HepG2 (cell line): ENCODE data around the gene SYNGR2. TPM values are rescaled to one million over a fixed set of nuclear protein-coding genes. Genes with fewer than 3 reads are reported as not detected.

Experiments
- ADNP ChIP-seq: sonication (generic); formaldehyde crosslinking; IDR thresholded peaks from 2 replicates; pipeline ENCODE4 v1.4.0; 2020; ENCODE audit warnings: missing genetic modification reagents
- AKAP8 ChIP-seq: sonication (generic); formaldehyde crosslinking; IDR thresholded peaks from 2 replicates; pipeline ENCODE4 v1.5.1; 2020; ENCODE audit warnings: mild to moderate bottlenecking, missing genetic modification reagents
- HDAC1 ChIP-seq: sonication (generic); formaldehyde crosslinking; IDR thresholded peaks from 2 replicates; pipeline ENCODE4 v1.5.1; 2020; ENCODE audit warnings: mild to moderate bottlenecking, missing genetic modification reagents
- HMGXB4 ChIP-seq, 2 experiments: sonication (generic) in 1 of 2; formaldehyde crosslinking in 1 of 2; IDR thresholded peaks; 2 replicates each; pipeline versions ENCODE4 v1.4.0 to v1.6.1; 2018 to 2020; ENCODE audit warnings: missing genetic modification reagents in 2 of 2, borderline replicate concordance in 1 of 2, low read depth in 1 of 2, mild to moderate bottlenecking in 1 of 2, missing biosample characterization in 1 of 2
- KAT2B ChIP-seq: fragments of 150-350 bp; IDR thresholded peaks from 2 replicates; pipeline ENCODE4 v1.6.1; 2014; ENCODE audit warnings: low read depth, low read length, borderline replicate concordance
- MIER3 ChIP-seq: IDR thresholded peaks from 2 replicates; pipeline ENCODE4 v1.6.1; 2016; ENCODE audit warnings: missing compliant biosample characterization, borderline replicate concordance
- RORA ChIP-seq: sonication (generic); formaldehyde crosslinking; IDR thresholded peaks from 2 replicates; pipeline ENCODE4 v1.5.0; 2020; ENCODE audit warnings: mild to moderate bottlenecking, missing genetic modification reagents, moderate library complexity
- SNAPC4 ChIP-seq: sonication (generic); formaldehyde crosslinking; IDR thresholded peaks from 2 replicates; pipeline ENCODE4 v1.4.0; 2020; ENCODE audit warnings: mild to moderate bottlenecking, missing genetic modification reagents
- ZNF138 ChIP-seq: sonication (generic); formaldehyde crosslinking; IDR thresholded peaks from 2 replicates; pipeline ENCODE4 v1.5.0; 2020; ENCODE audit warnings: mild to moderate bottlenecking, low read depth, missing genetic modification reagents
- ZNF317 ChIP-seq: sonication (generic); formaldehyde crosslinking; IDR thresholded peaks from 2 replicates; pipeline ENCODE4 v1.5.0; 2020; ENCODE audit warnings: mild to moderate bottlenecking, missing genetic modification reagents
- ZNF326 ChIP-seq: sonication (generic); formaldehyde crosslinking; IDR thresholded peaks from 2 replicates; pipeline ENCODE4 v1.4.0; 2020; ENCODE audit warnings: missing genetic modification reagents, borderline replicate concordance
- ZNF333 ChIP-seq: sonication (generic); formaldehyde crosslinking; IDR thresholded peaks from 2 replicates; pipeline ENCODE4 v1.4.0; 2020; ENCODE audit warnings: mild to moderate bottlenecking, missing genetic modification reagents, borderline replicate concordance
- polyA plus RNA-seq, 8 experiments: library from polyadenylated mRNA; depleted of rRNA in 3 of 8; stranded (reverse) in 7 of 8; unstranded in 1 of 8; fragments of >200 nt; fragmentation: Illumina TruSeq in 4 of 8; extraction: Trizol in 4 of 8; gene quantifications; 2 replicates each; pipeline versions ENCODE4 v1.2.1 to v1.2.3, GENCODE V29; 2011 to 2016; ENCODE audit warnings: low read depth in 4 of 8, missing spikeins in 1 of 8, mixed read lengths in 1 of 8; ENCODE audit not compliant: insufficient read depth in 1 of 8
- total RNA-seq, 5 experiments: library from RNA; depleted of rRNA; stranded (reverse); fragments of >200 nt; fragmentation: Illumina TruSeq; extraction: Trizol; gene quantifications; 2 replicates each; pipeline ENCODE4 v1.2.3, GENCODE V29; 2016; ENCODE audit warnings: low read depth in 1 of 5
- TF ChIP-seq, protein P1 (sequence below), 2 experiments: fragments of 450-650 bp in 1 of 2; sonication (generic) in 1 of 2; formaldehyde crosslinking; IDR thresholded peaks; 2 replicates each; pipeline versions ENCODE4 v1.5.0 to v1.8.0; 2020 to 2022; ENCODE audit warnings: mild to moderate bottlenecking in 1 of 2, missing genetic modification reagents in 1 of 2
- TF ChIP-seq, protein P2 (sequence below): sonication (generic); formaldehyde crosslinking; IDR thresholded peaks from 2 replicates; pipeline ENCODE4 v1.4.0; 2020; ENCODE audit warnings: missing genetic modification reagents, borderline replicate concordance

The SYNGR2 gene
- total and polyA plus RNA-seq, 2 of the 13 experiments (the other 11 are each of a cell fraction or from before 2014, with no cell fraction given), result 46.7 to 170 TPM

DNA sequence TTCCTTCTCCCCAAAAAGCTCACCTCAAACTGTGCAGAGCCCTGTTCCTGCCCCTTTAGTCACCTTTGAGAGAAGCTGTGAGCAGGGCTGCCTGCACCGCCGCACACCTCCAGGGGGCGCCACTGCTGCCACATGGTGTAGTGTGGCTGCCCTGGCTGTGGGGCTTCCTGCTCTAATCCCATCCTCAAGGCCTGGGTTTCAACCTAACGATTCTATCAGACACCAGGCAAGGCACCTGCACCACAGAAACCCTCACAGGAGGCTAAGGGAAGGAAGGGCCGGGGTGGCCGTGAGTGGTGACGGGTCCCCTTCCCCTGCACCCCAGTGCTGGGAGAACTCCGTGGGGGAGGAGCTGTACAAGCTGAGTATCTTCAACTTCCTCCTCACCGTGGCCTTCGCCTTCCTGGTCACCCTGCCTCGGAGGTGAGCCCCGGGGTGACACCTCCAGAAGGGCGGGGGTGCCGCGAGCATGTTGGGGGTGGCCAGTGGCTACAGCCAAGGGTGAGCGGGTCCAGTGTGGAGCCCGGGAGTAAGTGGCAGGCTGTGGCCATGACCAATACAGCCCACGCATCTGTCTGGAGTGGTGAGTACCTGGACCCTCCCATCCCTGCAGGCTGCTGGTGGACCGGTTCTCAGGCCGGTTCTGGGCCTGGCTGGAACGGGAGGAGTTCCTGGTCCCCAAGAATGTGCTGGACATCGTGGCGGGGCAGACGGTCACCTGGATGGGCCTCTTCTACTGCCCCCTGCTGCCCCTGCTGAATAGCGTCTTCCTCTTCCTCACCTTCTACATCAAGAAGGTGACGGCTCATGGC lies 30.8 kb upstream of the SYNGR2 start (continued):
- TF ChIP-seq, protein P1, sequence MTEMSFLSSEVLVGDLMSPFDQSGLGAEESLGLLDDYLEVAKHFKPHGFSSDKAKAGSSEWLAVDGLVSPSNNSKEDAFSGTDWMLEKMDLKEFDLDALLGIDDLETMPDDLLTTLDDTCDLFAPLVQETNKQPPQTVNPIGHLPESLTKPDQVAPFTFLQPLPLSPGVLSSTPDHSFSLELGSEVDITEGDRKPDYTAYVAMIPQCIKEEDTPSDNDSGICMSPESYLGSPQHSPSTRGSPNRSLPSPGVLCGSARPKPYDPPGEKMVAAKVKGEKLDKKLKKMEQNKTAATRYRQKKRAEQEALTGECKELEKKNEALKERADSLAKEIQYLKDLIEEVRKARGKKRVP (CRISPR knock-in tag; IDR thresholded peaks at IDR 0.05), result 0 out of 4 replicates have a peak, but pooled peaks of 1 of the 2 experiments have one; percentile 11
- TF ChIP-seq, protein P2, sequence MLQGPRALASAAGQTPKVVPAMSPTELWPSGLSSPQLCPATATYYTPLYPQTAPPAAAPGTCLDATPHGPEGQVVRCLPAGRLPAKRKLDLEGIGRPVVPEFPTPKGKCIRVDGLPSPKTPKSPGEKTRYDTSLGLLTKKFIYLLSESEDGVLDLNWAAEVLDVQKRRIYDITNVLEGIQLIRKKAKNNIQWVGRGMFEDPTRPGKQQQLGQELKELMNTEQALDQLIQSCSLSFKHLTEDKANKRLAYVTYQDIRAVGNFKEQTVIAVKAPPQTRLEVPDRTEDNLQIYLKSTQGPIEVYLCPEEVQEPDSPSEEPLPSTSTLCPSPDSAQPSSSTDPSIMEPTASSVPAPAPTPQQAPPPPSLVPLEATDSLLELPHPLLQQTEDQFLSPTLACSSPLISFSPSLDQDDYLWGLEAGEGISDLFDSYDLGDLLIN (CRISPR knock-in tag), result no peak
- TF ChIP-seq ZNF138 (CRISPR knock-in tag) (no peak), RORA (CRISPR knock-in tag) (no peak), ZNF333 (CRISPR knock-in tag) (peak; percentile 83; the same call in 1 of the 2 replicates), SNAPC4 (CRISPR knock-in tag) (peak; percentile 77; the same call in 1 of the 2 replicates), HMGXB4 (CRISPR knock-in tag; IDR thresholded peaks at IDR 0.05; ENCODE audit: borderline replicate concordance in 1 of 2, low read depth in 1 of 2) (peak in 1 of 2 experiments; percentile 66), ADNP (peak; percentile 100), KAT2B (no peak), MIER3 (0 out of 2 replicates have a peak, but pooled peaks have one; percentile 9), ZNF326 (CRISPR knock-in tag) (0 out of 2 replicates have a peak, but pooled peaks have one; percentile 59), HDAC1 (CRISPR knock-in tag) (peak; percentile 38), ZNF317 (CRISPR knock-in tag) (0 out of 2 replicates have a peak, but pooled peaks have one; percentile 50), AKAP8 (CRISPR knock-in tag) (0 out of 2 replicates have a peak, but pooled peaks have one; percentile 56)
